HepG2 (cell line): ENCODE results near the gene USP14. TPM values are rescaled to one million over a fixed set of nuclear protein-coding genes. Genes with fewer than 3 reads are reported as not detected.

Source experiments
- GABPA ChIP-seq, 2 experiments: IDR thresholded peaks; 2 replicates each; pipeline ENCODE4 v1.6.1; 2011 to 2016; ENCODE audit warnings: low read depth in 2 of 2, low read length in 1 of 2, missing biosample characterization in 1 of 2, missing genetic modification characterization in 1 of 2
- NR1H2 ChIP-seq: sonication (generic); formaldehyde crosslinking; IDR thresholded peaks from 2 replicates; pipeline ENCODE4 v1.8.1; 2022; ENCODE audit warnings: low read depth, missing genetic modification reagents, borderline replicate concordance
- polyA plus RNA-seq, 8 experiments: library from polyadenylated mRNA; depleted of rRNA in 3 of 8; stranded (reverse) in 7 of 8; unstranded in 1 of 8; fragments of >200 nt; fragmentation: Illumina TruSeq in 4 of 8; extraction: Trizol in 4 of 8; gene quantifications; 2 replicates each; pipeline versions ENCODE4 v1.2.1 to v1.2.3, GENCODE V29; 2011 to 2016; ENCODE audit warnings: low read depth in 4 of 8, missing spikeins in 1 of 8, mixed read lengths in 1 of 8; ENCODE audit not compliant: insufficient read depth in 1 of 8
- total RNA-seq, 5 experiments: library from RNA; depleted of rRNA; stranded (reverse); fragments of >200 nt; fragmentation: Illumina TruSeq; extraction: Trizol; gene quantifications; 2 replicates each; pipeline ENCODE4 v1.2.3, GENCODE V29; 2016; ENCODE audit warnings: low read depth in 1 of 5
- TF ChIP-seq, protein P1 (sequence below): sonication (generic); formaldehyde crosslinking; IDR thresholded peaks from 2 replicates; pipeline ENCODE4 v1.4.0; 2020; ENCODE audit warnings: mild to moderate bottlenecking, missing genetic modification reagents
- TF ChIP-seq, protein P2 (sequence below): sonication (generic); formaldehyde crosslinking; IDR thresholded peaks from 2 replicates; pipeline ENCODE4 v1.8.1; 2022; ENCODE audit warnings: low read depth, mild to moderate bottlenecking, missing genetic modification reagents
- TF ChIP-seq, protein P3 (sequence below): sonication (generic); formaldehyde crosslinking; IDR thresholded peaks from 2 replicates; pipeline ENCODE4 v1.4.0; 2020; ENCODE audit warnings: missing genetic modification reagents

The USP14 gene
- total and polyA plus RNA-seq, 2 of the 13 experiments (the other 11 are each of a cell fraction or from before 2014, with no cell fraction given), result 14.7 to 16.6 TPM

DNA sequence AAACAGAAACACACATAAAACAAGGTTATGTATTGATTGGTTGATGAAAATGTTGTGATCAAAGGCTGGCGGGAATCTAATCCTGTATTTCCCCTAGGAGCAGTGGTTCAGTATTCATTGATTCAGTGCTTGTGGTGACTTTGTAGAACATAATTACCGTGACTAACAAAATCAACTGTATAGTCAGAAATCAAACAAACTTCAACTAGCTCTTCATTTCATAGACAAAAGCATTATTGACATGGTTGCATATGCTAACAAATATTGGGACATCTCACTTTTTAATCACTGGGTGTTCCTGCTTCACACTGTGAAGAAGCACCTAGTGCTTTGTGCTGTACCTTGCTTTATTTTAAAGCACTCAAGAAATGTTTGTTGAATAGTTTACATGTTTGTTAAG lies 41.4 kb downstream of the USP14 start (continued):
- TF ChIP-seq, protein P1, sequence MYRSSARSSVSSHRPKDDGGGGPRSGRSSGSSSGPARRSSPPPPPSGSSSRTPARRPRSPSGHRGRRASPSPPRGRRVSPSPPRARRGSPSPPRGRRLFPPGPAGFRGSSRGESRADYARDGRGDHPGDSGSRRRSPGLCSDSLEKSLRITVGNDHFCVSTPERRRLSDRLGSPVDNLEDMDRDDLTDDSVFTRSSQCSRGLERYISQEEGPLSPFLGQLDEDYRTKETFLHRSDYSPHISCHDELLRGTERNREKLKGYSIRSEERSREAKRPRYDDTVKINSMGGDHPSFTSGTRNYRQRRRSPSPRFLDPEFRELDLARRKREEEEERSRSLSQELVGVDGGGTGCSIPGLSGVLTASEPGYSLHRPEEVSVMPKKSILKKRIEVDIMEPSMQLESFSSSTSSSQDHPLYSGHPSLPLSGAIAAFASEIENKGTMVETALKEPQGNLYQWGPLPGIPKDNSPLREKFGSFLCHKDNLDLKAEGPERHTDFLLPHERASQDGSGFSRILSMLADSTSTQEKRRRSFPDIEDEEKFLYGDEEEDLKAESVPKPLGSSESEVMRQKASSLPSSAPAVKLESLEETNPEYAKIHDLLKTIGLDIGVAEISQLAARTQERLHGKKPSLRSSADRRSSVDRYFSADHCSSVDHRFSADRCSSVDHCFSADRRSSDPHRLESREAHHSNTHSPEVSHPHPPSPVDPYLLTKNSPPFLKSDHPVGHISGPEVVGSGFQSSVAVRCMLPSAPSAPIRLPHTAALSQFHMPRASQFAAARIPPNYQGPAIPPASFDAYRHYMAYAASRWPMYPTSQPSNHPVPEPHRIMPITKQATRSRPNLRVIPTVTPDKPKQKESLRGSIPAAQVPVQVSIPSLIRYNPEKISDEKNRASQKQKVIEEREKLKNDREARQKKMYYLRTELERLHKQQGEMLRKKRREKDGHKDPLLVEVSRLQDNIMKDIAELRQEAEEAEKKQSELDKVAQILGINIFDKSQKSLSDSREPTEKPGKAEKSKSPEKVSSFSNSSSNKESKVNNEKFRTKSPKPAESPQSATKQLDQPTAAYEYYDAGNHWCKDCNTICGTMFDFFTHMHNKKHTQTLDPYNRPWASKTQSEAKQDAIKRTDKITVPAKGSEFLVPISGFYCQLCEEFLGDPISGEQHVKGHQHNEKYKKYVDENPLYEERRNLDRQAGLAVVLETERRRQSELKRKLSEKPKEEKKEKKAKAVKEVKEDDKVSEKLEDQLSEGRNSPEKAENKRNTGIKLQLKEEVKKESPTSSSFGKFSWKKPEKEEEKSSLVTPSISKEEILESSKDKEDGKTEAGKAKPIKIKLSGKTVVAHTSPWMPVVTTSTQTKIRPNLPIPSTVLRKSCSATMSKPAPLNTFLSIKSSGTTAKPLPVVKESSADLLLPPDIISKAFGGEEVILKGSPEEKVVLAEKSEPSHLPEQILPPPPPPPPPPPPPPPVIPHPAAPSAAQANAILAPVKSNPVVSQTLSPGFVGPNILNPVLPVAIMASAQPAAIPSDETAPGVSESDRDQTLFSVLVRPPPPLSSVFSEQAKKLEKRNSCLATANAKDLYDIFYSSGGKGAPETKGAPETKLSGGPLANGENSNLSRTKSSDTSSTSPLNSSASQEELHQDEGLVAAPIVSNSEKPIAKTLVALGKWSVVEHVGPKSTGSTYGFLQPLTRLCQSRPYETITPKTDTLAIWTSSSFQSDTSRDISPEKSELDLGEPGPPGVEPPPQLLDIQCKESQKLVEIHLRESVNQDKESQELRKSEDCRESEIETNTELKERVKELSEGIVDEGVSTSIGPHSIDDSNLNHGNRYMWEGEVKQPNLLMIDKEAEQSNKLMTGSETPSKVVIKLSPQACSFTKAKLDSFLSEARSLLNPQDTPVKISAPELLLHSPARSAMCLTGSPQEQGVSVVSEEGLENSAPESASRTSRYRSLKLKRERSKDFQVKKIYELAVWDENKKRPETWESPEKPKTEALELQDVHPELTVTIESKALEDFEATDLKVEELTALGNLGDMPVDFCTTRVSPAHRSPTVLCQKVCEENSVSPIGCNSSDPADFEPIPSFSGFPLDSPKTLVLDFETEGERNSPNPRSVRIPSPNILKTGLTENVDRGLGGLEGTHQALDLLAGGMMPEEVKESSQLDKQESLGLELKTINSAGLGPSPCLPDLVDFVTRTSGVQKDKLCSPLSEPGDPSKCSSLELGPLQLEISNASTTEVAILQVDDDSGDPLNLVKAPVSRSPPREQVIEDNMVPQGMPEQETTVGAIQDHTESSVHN (CRISPR knock-in tag), result no peak
- no peak for TF ChIP-seq NR1H2 (CRISPR knock-in tag)
- TF ChIP-seq GABPA (IDR thresholded peaks at IDR 0.05; ENCODE audit: low read depth, low read length), result no peak
- TF ChIP-seq GABPA (CRISPR knock-in tag; IDR thresholded peaks at IDR 0.05; ENCODE audit: low read depth), result no peak
- TF ChIP-seq, protein P2, sequence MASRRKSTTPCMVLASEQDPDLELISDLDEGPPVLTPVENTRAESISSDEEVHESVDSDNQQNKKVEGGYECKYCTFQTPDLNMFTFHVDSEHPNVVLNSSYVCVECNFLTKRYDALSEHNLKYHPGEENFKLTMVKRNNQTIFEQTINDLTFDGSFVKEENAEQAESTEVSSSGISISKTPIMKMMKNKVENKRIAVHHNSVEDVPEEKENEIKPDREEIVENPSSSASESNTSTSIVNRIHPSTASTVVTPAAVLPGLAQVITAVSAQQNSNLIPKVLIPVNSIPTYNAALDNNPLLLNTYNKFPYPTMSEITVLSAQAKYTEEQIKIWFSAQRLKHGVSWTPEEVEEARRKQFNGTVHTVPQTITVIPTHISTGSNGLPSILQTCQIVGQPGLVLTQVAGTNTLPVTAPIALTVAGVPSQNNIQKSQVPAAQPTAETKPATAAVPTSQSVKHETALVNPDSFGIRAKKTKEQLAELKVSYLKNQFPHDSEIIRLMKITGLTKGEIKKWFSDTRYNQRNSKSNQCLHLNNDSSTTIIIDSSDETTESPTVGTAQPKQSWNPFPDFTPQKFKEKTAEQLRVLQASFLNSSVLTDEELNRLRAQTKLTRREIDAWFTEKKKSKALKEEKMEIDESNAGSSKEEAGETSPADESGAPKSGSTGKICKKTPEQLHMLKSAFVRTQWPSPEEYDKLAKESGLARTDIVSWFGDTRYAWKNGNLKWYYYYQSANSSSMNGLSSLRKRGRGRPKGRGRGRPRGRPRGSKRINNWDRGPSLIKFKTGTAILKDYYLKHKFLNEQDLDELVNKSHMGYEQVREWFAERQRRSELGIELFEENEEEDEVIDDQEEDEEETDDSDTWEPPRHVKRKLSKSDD (CRISPR knock-in tag), result no peak
- TF ChIP-seq, protein P3, sequence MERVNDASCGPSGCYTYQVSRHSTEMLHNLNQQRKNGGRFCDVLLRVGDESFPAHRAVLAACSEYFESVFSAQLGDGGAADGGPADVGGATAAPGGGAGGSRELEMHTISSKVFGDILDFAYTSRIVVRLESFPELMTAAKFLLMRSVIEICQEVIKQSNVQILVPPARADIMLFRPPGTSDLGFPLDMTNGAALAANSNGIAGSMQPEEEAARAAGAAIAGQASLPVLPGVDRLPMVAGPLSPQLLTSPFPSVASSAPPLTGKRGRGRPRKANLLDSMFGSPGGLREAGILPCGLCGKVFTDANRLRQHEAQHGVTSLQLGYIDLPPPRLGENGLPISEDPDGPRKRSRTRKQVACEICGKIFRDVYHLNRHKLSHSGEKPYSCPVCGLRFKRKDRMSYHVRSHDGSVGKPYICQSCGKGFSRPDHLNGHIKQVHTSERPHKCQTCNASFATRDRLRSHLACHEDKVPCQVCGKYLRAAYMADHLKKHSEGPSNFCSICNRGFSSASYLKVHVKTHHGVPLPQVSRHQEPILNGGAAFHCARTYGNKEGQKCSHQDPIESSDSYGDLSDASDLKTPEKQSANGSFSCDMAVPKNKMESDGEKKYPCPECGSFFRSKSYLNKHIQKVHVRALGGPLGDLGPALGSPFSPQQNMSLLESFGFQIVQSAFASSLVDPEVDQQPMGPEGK (CRISPR knock-in tag), result no peak
